LNCaP clone FGC (cell line): Measurements from ENCODE around the gene TOR4A.

ENCODE experiments used
- DNase-seq: peaks from one replicate; pipeline ENCODE4 v3.0.0-alpha.2; 2011; ENCODE audit warnings: low read depth
- H3K4me3 ChIP-seq: 2 replicates; pipeline ENCODE4 v1.5.1; 2011; ENCODE audit warnings: mild to moderate bottlenecking, low read depth, low read length, control low read depth
- CTCF ChIP-seq: IDR thresholded peaks from 2 replicates; pipeline ENCODE4 v1.5.1; 2012; ENCODE audit warnings: mild to moderate bottlenecking; ENCODE audit not compliant: control insufficient read depth, insufficient read depth; ENCODE audit errors: extremely low read depth

TOR4A gene

GRCh38 chr9:137281345-137282116 lies 4.0 kb downstream of the TOR4A start:
- no peak for TF ChIP-seq CTCF
- no peak for DNase-seq
- H3K4me3 ChIP-seq: no peak overlapping the region

GRCh38 chr9:137286975-137287383 lies 9.5 kb downstream of the TOR4A start:
- H3K4me3 ChIP-seq: no peak overlapping the region
- TF ChIP-seq CTCF: peak; percentile 82
- no peak for DNase-seq

- no peak for DNase-seq
- H3K4me3 ChIP-seq: no peak overlapping the region
- TF ChIP-seq CTCF: no peak
These were observed 15.6 kb downstream of the TOR4A start for GRCh38 chr9:137293094-137293481.

GRCh38 chr9:137293482-137294090 lies 16.1 kb downstream of the TOR4A start:
- no peak overlapping the region for H3K4me3 ChIP-seq
- no peak for TF ChIP-seq CTCF
- DNase-seq: no peak

GRCh38 chr9:137294091-137294680 lies 16.7 kb downstream of the TOR4A start:
- H3K4me3 ChIP-seq: no peak overlapping the region
- no peak for DNase-seq
- TF ChIP-seq CTCF: no peak

- no peak for DNase-seq
- H3K4me3 ChIP-seq: no peak overlapping the region
- TF ChIP-seq CTCF: no peak
These were observed 17.2 kb downstream of the TOR4A start for GRCh38 chr9:137294681-137295237.
